HG03064 (cell line): ENCODE results near the gene UHMK1.
"Not testable (repeated sequence)": the region's sequence is repeated elsewhere in the genome, so short reads cannot be mapped to it uniquely, and the experiment has no call there.

Experiments
- ATAC-seq: cut with Tn5 transposase; IDR thresholded peaks from one replicate; pipeline ENCODE4 v1.9.1; 2021; ENCODE audit warnings: low read depth; ENCODE audit not compliant: unreplicated experiment

The UHMK1 gene

DNA sequence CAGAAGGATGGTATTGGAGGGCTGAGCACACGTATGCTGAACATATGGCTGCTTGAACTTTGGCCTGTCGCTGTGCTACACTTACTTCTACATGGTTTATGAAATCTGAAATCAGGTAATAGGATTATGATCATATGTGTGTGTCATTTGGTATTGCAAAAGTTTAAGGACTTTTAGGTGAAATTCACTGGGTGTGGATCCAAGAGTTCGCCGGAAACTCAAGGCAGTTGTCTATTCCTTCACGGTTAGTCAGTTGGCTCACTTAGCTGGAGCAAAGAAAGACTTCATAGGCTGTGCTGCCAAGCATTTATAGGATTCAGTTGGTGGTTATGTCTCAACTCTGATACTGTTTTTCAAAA is 64.8 kb downstream of the UHMK1 start:
- no peak for ATAC-seq

DNA sequence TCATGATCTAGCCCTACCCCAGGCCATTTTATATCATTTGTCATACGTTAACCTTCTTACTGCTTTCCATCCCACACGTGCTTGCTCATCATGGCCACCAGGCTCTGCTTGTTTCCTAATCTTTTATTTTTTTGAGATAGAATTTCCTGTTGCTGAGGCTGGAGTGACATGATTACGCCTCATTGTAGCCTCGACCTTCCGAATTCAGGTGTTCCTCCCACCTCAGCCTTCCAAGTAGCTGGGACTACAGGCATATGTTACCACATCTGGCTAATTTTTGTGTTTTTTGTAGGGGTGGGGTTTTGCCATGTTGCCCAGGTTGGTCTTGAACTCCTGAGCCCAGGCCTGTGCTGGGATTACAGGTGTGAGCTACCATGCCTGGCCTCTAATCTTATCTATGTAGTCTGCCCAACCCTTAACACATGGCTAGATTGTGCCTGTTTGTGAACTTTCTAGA is 67.2 kb downstream of the UHMK1 start:
- ATAC-seq = no peak

DNA sequence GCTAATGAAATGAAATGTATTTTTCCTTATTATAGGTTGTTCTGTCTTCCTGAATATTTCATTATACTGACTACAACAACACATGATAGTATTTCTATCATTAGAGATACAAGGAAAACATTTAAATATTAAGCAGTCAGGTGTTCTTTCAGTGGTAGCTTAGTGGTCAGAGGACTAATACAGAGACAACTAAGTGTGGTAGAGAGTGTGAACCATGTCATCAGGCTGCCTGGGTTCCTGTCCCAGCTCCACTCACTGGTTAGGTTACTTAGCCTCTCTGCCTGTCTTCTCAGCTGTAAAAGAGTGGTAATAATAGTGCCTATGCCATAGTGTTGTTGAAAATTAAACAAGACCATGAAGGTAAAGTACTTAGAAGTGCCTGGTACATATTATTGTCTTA is 67.8 kb downstream of the UHMK1 start:
- ATAC-seq = no peak

DNA sequence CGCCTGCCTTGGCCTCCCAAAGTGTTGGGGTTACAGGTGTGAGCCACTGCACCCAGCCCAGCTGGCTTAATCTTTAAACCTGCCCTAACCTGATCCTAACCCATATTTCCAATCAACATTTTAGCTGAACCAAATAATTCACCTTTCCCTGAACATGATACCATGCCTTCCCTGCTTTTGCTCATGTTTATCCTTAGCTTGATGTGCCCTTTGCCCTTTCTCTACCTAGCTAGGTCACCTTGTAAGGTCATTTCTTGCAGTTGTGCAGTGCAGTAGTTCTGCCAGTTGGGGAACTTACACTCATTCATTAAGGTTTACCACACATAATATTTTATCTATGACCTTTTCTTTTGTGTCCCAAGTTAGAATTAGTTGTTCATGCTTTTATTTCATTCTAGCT is 69.3 kb downstream of the UHMK1 start:
- ATAC-seq = no peak

DNA sequence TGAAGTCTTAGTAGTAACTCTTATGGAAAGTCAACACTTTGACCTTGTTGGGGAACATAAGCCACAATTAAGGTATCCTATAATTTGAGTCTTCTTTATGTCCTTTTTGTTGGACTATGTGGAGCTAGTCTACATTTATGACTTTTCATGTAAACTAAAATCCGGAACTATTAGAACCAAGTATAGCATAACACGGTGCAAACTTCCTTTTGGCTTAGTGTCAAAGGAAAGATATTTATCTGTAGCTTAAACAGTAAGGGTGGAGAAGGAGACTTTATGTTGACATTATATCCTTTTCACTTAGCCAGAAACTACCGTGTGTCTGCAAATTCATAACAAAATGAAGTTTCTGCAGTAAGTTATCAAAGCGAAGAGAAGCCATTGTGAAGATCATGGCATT is 71.2 kb downstream of the UHMK1 start:
- no peak for ATAC-seq

DNA sequence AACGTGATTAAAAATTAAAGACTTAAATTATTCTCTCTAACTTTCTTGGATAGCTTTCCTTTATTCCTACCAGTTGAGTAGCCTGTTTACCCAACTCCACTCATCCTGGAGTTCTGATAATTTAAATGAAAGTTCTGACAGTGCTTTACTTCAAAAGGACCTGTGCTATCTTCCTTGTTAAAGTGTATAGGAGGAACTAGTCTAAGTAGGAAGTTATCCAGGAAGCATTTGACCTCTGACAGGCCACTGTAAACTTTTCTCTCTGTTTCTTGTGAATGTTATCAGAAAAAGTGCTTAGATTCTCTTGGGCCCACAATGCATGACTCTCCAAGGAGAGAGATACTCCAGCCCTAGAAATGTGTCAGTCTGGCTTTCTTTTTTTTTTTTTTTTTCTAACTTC is 73.1 kb downstream of the UHMK1 start:
- no peak for ATAC-seq

DNA sequence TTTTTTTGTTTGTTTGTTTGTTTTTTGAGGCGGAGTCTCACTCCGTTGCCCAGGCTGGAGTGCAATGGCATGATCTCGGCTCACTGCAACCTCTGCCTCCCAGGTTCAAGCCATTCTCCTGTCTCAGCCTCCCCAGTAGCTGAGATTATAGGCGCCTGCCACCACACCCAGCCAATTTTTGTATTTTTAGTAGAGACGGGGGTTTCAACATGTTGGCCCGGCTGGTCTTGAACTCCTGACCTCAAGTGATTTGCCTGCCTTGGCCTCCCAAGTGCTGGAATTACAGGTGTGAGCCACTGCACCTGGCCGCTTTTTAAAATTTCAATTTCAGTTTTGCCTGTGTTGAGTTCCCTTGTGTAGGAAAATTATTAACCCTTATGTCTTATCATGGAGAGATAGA is 73.5 kb downstream of the UHMK1 start:
- not testable (repeated sequence) for ATAC-seq

DNA sequence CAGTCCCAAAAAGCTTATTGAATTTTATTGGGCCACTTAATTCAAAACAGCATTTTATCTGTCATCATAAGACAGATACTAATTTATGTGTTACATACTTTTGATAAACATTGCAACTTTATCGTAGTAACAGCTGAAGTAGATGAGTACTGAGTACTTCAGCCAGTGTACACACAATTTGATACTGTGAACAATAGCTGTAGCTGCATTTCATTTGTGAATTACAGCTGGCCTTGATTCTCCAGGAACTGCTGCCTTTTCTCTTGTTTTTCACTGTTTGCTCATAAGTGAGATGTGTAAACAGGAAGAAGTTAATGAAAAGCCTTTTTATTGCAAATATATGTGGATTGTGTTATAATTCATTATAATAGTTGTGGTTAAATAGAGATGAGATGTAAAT is 74.1 kb downstream of the UHMK1 start:
- no peak for ATAC-seq

DNA sequence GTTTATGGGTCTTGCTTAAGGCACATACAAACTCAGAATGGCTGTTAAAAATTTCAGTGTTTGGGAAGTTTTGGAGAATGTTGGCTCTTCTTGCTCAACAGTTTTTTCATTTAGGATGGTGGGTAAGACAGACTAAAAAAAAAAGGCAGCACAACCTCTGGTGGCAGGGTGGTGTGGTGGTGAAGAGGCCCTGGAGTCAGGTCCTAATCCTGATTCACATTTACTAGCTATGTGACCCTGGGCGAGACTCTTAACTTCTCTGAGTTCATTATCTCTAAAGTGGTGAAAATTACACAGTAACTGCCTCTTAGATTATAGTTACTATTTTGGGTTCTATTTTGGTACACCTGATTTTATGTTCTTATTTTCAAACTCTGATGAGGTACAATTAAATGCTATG is 75.5 kb downstream of the UHMK1 start:
- no peak for ATAC-seq

DNA sequence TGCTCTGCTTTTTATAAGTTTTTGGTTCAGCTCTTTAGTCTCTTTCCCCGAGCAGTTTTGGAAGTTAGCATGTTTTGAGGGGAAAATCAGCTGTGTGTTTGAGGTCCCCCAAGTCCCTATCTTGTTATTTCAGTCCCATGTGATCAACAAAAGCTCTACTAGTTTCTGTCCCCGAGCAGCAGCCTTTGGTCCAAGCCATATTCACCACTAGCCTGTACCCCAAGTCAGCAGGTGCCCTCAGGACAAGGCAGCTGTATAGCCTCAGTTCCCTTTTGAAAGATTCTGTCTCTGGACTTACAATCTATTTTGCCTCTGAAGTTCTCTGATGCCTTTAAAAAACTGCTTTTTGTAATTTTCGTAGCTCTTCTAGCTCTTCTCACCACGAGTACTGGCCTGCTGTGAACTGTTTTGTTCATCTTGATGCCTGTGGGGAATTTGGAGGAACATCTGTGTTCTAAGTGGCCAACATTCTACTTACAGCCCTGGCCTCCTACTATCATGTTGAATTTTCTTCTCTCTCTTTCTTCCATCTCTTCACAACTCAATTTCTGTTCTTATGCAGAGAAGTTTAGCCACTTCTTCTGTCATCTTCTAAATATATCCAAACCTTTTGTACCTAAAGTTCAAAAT is 80.6 kb downstream of the UHMK1 start:
- ATAC-seq = no peak

DNA sequence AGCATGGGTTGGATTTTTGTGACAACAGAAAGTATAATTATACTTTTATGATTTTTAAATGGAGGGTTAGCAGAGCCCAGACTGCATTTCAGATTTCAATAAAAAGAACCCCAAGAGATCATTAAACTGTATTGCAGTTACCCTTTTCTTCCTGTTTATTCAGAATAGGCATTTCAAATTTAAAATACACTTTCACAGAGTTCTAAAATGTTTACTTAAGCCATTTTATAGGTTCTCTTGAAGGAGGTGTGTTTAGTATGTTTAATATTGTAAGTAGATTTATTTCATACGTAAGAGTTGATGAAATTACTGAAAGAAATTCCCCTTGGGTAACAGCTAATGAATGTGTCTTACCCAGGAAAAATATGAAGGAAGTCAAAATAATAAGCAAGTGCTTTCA is 81.3 kb downstream of the UHMK1 start:
- no peak for ATAC-seq
